K562 (cell line): ENCODE measurements around the gene TPM4. TPM values are rescaled to one million over a fixed set of nuclear protein-coding genes. Genes with fewer than 3 reads are reported as not detected.
A peak's percentile ranks its signal among the peaks of the same experiment; 100 is the strongest.

ENCODE experiments used
- ARID2 ChIP-seq: fragments of 450-650 bp; IDR thresholded peaks from 2 replicates; pipeline ENCODE4 v1.6.1; 2017; ENCODE audit warnings: antibody characterized with exemption, mild to moderate bottlenecking
- EP400 ChIP-seq: fragments of 450-650 bp; IDR thresholded peaks from 2 replicates; pipeline ENCODE4 v1.6.1; 2017; ENCODE audit warnings: antibody characterized with exemption, mild to moderate bottlenecking, moderate library complexity
- HDGF ChIP-seq: fragments of 450-650 bp; IDR thresholded peaks from 2 replicates; pipeline ENCODE4 v1.6.1; 2016
- KLF16 ChIP-seq: IDR thresholded peaks from 2 replicates; pipeline ENCODE4 v1.6.1; 2016; ENCODE audit warnings: antibody characterized with exemption
- SMARCA4 ChIP-seq: fragments of 450-650 bp; IDR thresholded peaks from 2 replicates; pipeline ENCODE4 v1.6.1; 2016
- U2AF2 ChIP-seq: fragments of 200-400 bp; formaldehyde crosslinking; optimal IDR thresholded peaks from 2 replicates; pipeline ENCODE3; 2017; ENCODE audit warnings: low read depth, mild to moderate bottlenecking, low read length
- ZNF3 ChIP-seq: fragments of 250-450 bp; sonication (Bioruptor Pico); IDR thresholded peaks from 2 replicates; pipeline ENCODE4 v1.5.0; 2021; ENCODE audit warnings: mild to moderate bottlenecking, moderate library complexity
- ZNF354B ChIP-seq: fragments of 250-450 bp; sonication (Bioruptor Pico); IDR thresholded peaks from 2 replicates; pipeline ENCODE4 v1.4.0; 2020
- polyA plus RNA-seq, 8 experiments: library from polyadenylated mRNA; depleted of rRNA in 4 of 8; stranded (reverse) in 5 of 8; unstranded in 3 of 8; fragments of >200 nt; fragmentation: Nextera tagmentation in 2 of 8; fragmentation: Illumina TruSeq in 1 of 8; extraction: Ambion mirVana in 2 of 8; extraction: Trizol in 1 of 8; gene quantifications; 2 replicates each; pipeline versions ENCODE4 v1.2.1 to v1.2.3, GENCODE V29; 2011 to 2014; ENCODE audit warnings: inconsistent platforms in 1 of 8, missing spikeins in 1 of 8
- total RNA-seq, 7 experiments: library from RNA; depleted of rRNA in 6 of 7; stranded (reverse); fragments of >200 nt in 6 of 7; fragmentation: Illumina TruSeq in 2 of 7; extraction: Trizol in 2 of 7; gene quantifications; 2 replicates each; pipeline versions ENCODE4 v1.2.1 to v1.2.3, GENCODE V29; 2011 to 2021; ENCODE audit warnings: low replicate concordance in 1 of 7
- TF ChIP-seq, protein P1 (sequence below): fragments of 450-650 bp; formaldehyde crosslinking; IDR thresholded peaks from 2 replicates; pipeline ENCODE4 v1.4.0; 2020; ENCODE audit warnings: mild to moderate bottlenecking
- TF ChIP-seq, protein P2 (sequence below), 2 experiments: IDR thresholded peaks; 2 replicates each; pipeline ENCODE4 v1.6.1; 2011; ENCODE audit warnings: borderline replicate concordance in 1 of 2, control low read depth in 1 of 2, low read depth in 1 of 2, low read length in 1 of 2, mild to moderate bottlenecking in 1 of 2, mixed read lengths in 1 of 2, moderate library complexity in 1 of 2; ENCODE audit not compliant: insufficient read depth in 1 of 2, insufficient read length in 1 of 2, poor library complexity in 1 of 2, severe bottlenecking in 1 of 2; ENCODE audit errors: extremely low read depth in 1 of 2
- TF ChIP-seq, protein P3 (sequence below): fragments of 450-650 bp; IDR thresholded peaks from 2 replicates; pipeline ENCODE4 v1.6.1; 2016; ENCODE audit warnings: low read depth, mild to moderate bottlenecking, moderate library complexity
- TF ChIP-seq, protein P4 (sequence below): sonication (generic); formaldehyde crosslinking; IDR thresholded peaks from 2 replicates; pipeline ENCODE4 v1.8.0; 2022; ENCODE audit warnings: mild to moderate bottlenecking, missing genetic modification reagents
- TF ChIP-seq, protein P5 (sequence below): sonication (generic); formaldehyde crosslinking; IDR thresholded peaks from 2 replicates; pipeline ENCODE4 v1.8.0; 2022; ENCODE audit warnings: missing genetic modification reagents, mild to moderate bottlenecking, moderate library complexity, borderline replicate concordance
- TF ChIP-seq, protein P6 (sequence below): sonication (generic); formaldehyde crosslinking; IDR thresholded peaks from 2 replicates; pipeline ENCODE4 v1.8.0; 2022; ENCODE audit warnings: mild to moderate bottlenecking, missing genetic modification reagents, borderline replicate concordance

Gene TPM4
- total and polyA plus RNA-seq, 9 of the 15 experiments (the other 6 are each of a cell fraction or from before 2014, with no cell fraction given): 28.1 to 111 (median 77.4) TPM

DNA sequence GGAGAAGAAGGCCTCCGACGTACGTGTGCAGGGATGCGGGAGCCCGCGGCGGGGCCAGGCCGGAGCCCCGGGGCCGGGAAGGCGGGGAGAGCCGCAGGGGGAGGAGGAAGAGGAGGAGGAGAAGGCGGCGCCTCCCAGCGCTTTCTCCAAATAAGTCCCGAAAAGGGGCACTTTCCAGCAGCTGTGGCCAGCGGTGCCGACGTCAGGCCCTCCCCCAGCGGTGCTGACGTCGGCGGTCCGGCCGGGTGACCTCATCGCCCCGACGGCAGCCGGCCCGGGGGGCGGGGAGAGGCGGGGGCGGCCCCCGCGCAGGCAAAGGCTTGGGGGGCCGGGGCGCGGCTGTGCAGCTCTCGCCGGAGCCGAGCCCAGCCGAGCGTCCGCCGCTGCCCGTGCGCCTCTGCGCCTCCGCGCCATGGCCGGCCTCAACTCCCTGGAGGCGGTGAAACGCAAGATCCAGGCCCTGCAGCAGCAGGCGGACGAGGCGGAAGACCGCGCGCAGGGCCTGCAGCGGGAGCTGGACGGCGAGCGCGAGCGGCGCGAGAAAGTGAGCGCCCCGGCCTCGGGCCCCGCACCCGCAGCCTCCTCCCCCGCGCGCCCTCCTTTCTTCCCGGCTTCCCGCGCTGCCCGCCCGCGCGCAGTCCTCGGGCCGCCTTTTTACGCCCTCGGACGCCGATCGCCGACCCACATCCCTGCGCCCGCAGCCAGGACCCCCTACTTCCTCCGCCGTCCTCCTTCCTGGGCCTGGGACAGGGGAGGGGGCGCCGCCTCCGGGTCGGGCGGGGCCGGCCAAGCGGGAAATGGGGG, at the start of gene TPM4 (continued):
- TF ChIP-seq, protein P1, sequence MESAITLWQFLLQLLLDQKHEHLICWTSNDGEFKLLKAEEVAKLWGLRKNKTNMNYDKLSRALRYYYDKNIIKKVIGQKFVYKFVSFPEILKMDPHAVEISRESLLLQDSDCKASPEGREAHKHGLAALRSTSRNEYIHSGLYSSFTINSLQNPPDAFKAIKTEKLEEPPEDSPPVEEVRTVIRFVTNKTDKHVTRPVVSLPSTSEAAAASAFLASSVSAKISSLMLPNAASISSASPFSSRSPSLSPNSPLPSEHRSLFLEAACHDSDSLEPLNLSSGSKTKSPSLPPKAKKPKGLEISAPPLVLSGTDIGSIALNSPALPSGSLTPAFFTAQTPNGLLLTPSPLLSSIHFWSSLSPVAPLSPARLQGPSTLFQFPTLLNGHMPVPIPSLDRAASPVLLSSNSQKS (CRISPR knock-in tag): no peak
- TF ChIP-seq KLF16 (0 out of 2 replicates have a peak, but pooled peaks have one; percentile 3), ZNF354B (CRISPR knock-in tag) (no peak), HDGF (no peak), SMARCA4 (no peak), ZNF3 (no peak), U2AF2 (no peak), ARID2 (no peak), EP400 (peak; percentile 32; the same call in 1 of the 2 replicates)
- TF ChIP-seq, protein P2, sequence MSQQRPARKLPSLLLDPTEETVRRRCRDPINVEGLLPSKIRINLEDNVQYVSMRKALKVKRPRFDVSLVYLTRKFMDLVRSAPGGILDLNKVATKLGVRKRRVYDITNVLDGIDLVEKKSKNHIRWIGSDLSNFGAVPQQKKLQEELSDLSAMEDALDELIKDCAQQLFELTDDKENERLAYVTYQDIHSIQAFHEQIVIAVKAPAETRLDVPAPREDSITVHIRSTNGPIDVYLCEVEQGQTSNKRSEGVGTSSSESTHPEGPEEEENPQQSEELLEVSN (IDR thresholded peaks at IDR 0.05; ENCODE audit: borderline replicate concordance in 1 of 2, extremely low read depth in 1 of 2, insufficient read depth in 1 of 2, insufficient read length in 1 of 2, low read depth in 1 of 2, low read length in 1 of 2, poor library complexity in 1 of 2, severe bottlenecking in 1 of 2): peak; percentile 47 to 93
- TF ChIP-seq, protein P3, sequence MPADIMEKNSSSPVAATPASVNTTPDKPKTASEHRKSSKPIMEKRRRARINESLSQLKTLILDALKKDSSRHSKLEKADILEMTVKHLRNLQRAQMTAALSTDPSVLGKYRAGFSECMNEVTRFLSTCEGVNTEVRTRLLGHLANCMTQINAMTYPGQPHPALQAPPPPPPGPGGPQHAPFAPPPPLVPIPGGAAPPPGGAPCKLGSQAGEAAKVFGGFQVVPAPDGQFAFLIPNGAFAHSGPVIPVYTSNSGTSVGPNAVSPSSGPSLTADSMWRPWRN: no peak
- TF ChIP-seq, protein P4, sequence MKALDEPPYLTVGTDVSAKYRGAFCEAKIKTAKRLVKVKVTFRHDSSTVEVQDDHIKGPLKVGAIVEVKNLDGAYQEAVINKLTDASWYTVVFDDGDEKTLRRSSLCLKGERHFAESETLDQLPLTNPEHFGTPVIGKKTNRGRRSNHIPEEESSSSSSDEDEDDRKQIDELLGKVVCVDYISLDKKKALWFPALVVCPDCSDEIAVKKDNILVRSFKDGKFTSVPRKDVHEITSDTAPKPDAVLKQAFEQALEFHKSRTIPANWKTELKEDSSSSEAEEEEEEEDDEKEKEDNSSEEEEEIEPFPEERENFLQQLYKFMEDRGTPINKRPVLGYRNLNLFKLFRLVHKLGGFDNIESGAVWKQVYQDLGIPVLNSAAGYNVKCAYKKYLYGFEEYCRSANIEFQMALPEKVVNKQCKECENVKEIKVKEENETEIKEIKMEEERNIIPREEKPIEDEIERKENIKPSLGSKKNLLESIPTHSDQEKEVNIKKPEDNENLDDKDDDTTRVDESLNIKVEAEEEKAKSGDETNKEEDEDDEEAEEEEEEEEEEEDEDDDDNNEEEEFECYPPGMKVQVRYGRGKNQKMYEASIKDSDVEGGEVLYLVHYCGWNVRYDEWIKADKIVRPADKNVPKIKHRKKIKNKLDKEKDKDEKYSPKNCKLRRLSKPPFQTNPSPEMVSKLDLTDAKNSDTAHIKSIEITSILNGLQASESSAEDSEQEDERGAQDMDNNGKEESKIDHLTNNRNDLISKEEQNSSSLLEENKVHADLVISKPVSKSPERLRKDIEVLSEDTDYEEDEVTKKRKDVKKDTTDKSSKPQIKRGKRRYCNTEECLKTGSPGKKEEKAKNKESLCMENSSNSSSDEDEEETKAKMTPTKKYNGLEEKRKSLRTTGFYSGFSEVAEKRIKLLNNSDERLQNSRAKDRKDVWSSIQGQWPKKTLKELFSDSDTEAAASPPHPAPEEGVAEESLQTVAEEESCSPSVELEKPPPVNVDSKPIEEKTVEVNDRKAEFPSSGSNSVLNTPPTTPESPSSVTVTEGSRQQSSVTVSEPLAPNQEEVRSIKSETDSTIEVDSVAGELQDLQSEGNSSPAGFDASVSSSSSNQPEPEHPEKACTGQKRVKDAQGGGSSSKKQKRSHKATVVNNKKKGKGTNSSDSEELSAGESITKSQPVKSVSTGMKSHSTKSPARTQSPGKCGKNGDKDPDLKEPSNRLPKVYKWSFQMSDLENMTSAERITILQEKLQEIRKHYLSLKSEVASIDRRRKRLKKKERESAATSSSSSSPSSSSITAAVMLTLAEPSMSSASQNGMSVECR (CRISPR knock-in tag): peak; percentile 54
- TF ChIP-seq, protein P5, sequence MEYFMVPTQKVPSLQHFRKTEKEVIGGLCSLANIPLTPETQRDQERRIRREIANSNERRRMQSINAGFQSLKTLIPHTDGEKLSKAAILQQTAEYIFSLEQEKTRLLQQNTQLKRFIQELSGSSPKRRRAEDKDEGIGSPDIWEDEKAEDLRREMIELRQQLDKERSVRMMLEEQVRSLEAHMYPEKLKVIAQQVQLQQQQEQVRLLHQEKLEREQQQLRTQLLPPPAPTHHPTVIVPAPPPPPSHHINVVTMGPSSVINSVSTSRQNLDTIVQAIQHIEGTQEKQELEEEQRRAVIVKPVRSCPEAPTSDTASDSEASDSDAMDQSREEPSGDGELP (CRISPR knock-in tag): peak; percentile 96
- TF ChIP-seq, protein P6, sequence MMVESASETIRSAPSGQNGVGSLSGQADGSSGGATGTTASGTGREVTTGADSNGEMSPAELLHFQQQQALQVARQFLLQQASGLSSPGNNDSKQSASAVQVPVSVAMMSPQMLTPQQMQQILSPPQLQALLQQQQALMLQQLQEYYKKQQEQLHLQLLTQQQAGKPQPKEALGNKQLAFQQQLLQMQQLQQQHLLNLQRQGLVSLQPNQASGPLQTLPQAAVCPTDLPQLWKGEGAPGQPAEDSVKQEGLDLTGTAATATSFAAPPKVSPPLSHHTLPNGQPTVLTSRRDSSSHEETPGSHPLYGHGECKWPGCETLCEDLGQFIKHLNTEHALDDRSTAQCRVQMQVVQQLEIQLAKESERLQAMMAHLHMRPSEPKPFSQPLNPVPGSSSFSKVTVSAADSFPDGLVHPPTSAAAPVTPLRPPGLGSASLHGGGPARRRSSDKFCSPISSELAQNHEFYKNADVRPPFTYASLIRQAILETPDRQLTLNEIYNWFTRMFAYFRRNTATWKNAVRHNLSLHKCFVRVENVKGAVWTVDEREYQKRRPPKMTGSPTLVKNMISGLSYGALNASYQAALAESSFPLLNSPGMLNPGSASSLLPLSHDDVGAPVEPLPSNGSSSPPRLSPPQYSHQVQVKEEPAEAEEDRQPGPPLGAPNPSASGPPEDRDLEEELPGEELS: no peak
